ENCODE measurements around the gene HOXD12. TPM values are rescaled to one million over a fixed set of nuclear protein-coding genes. Genes with fewer than 3 reads are reported as not detected.

Gene HOXD12
- polyA plus RNA-seq, 1 donor (not counting 4 experiments of a cell fraction or from before 2014, with no cell fraction given): not detected

- H3K4me3 ChIP-seq (ENCODE audit: control insufficient read depth in 2 of 3, extremely low read depth in 1 of 3, insufficient read depth in 2 of 3, low read depth in 1 of 3, low read length in 3 of 3): no peak overlapping the region
- FAIRE-seq (no peak), DNase-seq (ENCODE audit: low read depth, low spot score) (no peak)
- no peaks in the 10 kb centered on the region for H3K36me3 ChIP-seq (ENCODE audit: control insufficient read depth in 2 of 2, extremely low read depth in 1 of 2, insufficient read depth in 2 of 2, low read length in 2 of 2)
- dilution Hi-C loops (cut with MboI; ENCODE audit: extremely low pct_ligation_motif_present, low sequenced_read_pairs): no loop called here
- no peaks in the 10 kb centered on the region for H3K9me1 ChIP-seq (ENCODE audit: control insufficient read depth, extremely low read depth, insufficient read depth, low read length)
- H3K4me2 ChIP-seq (ENCODE audit: control insufficient read depth, extremely low read depth, insufficient read depth, low read depth, low read length): no peak overlapping the region
- peaks cover 91% of the 10 kb centered on the region for H3K27me3 ChIP-seq (ENCODE audit: control insufficient read depth, extremely low read depth, insufficient read depth, low read length)
- no peaks in the 10 kb centered on the region for H3K4me1 ChIP-seq (ENCODE audit: control insufficient read depth, extremely low read depth, insufficient read depth, low read length)
- H4K20me1 ChIP-seq (ENCODE audit: control insufficient read depth, extremely low read depth, insufficient read depth, low read length): no peaks in the 10 kb centered on the region
- H3K9ac ChIP-seq (ENCODE audit: control insufficient read depth, extremely low read depth, insufficient read depth, low read length): no peak overlapping the region
- TF ChIP-seq EZH2 (IDR thresholded peaks at IDR 0.05; ENCODE audit: low read length) (peak; percentile 73), CTCF (optimal IDR thresholded peaks at IDR 0.05 in 1 of 3, IDR thresholded peaks at IDR 0.05 in 1 of 3, conservative IDR thresholded peaks at IDR 0.05 in 1 of 3; ENCODE audit: extremely low read depth in 1 of 3, insufficient read depth in 2 of 3, low read length in 3 of 3) (no peak)
- no peaks in the 10 kb centered on the region for H3K79me2 ChIP-seq (ENCODE audit: control insufficient read depth, insufficient read depth, low read length)
- no peak overlapping the region for H3K27ac ChIP-seq (ENCODE audit: control insufficient read depth, insufficient read depth, low read length)
- no peak overlapping the region for H2AFZ ChIP-seq (ENCODE audit: control insufficient read depth, low read length)
- H3K9me3 ChIP-seq (ENCODE audit: control insufficient read depth, low read depth, low read length): peaks cover 8% of the 10 kb centered on the region
Observed at GRCh38 chr2:176137252-176137580, 37.6 kb downstream of the HOXD12 start.

GRCh38 chr2:176137906-176138305 lies 38.3 kb downstream of the HOXD12 start:
- DNase-seq (ENCODE audit: low read depth, low spot score) (no peak), FAIRE-seq (no peak)
- dilution Hi-C loops (cut with MboI; ENCODE audit: extremely low pct_ligation_motif_present, low sequenced_read_pairs): no loop called here

More at GRCh38 chr2:176137906-176138305, 38.3 kb downstream of the HOXD12 start:
- Histone ChIP-seq H4K20me1 (ENCODE audit: control insufficient read depth, extremely low read depth, insufficient read depth, low read length) (no peaks in the 10 kb centered on the region), H3K9me1 (ENCODE audit: control insufficient read depth, extremely low read depth, insufficient read depth, low read length) (no peaks in the 10 kb centered on the region), H3K4me2 (ENCODE audit: control insufficient read depth, extremely low read depth, insufficient read depth, low read depth, low read length) (no peak overlapping the region), H3K79me2 (ENCODE audit: control insufficient read depth, insufficient read depth, low read length) (no peaks in the 10 kb centered on the region), H3K36me3 (ENCODE audit: control insufficient read depth in 2 of 2, extremely low read depth in 1 of 2, insufficient read depth in 2 of 2, low read length in 2 of 2) (no peaks in the 10 kb centered on the region), H3K27me3 (ENCODE audit: control insufficient read depth, extremely low read depth, insufficient read depth, low read length) (peaks cover 87% of the 10 kb centered on the region), H3K27ac (ENCODE audit: control insufficient read depth, insufficient read depth, low read length) (no peak overlapping the region), H3K4me3 (ENCODE audit: control insufficient read depth in 2 of 3, extremely low read depth in 1 of 3, insufficient read depth in 2 of 3, low read depth in 1 of 3, low read length in 3 of 3) (no peak overlapping the region), H3K4me1 (ENCODE audit: control insufficient read depth, extremely low read depth, insufficient read depth, low read length) (no peaks in the 10 kb centered on the region), H3K9me3 (ENCODE audit: control insufficient read depth, low read depth, low read length) (peaks cover 8% of the 10 kb centered on the region), H3K9ac (ENCODE audit: control insufficient read depth, extremely low read depth, insufficient read depth, low read length) (no peak overlapping the region), H2AFZ (ENCODE audit: control insufficient read depth, low read length) (no peak overlapping the region)
- TF ChIP-seq CTCF (optimal IDR thresholded peaks at IDR 0.05 in 1 of 3, IDR thresholded peaks at IDR 0.05 in 1 of 3, conservative IDR thresholded peaks at IDR 0.05 in 1 of 3; ENCODE audit: extremely low read depth in 1 of 3, insufficient read depth in 2 of 3, low read length in 3 of 3) (no peak), EZH2 (IDR thresholded peaks at IDR 0.05; ENCODE audit: low read length) (no peak)

All from keratinocyte (primary cell).